Measurements from ENCODE around the gene UNC79. TPM values are rescaled to one million over a fixed set of nuclear protein-coding genes. Genes with fewer than 3 reads are reported as not detected.

Gene UNC79
- total RNA-seq, 1 donor from 2014 or later = 43.6 TPM

DNA sequence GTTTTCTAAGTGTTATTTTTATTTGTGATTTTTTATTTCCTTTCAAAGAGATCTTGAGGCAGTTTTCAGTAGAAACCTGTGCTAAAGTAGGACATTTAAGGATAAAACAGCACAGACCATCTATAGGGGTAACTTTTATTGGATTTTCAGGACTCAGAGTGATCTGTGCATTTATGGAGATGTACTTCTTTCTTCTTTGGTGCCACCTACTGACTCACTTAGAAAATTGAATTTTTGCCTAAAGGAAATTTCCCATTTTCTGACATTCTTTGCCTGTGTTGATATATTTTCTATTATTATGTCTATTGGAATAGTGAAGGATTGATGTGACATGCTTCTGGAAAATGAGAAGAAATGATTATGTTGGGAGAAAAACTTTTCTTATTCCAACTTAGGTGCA is 113.0 kb downstream of the UNC79 start:
- FAIRE-seq = peak; percentile 72
- DNase-seq (ENCODE audit: low spot score in 2 of 2) = peak in 1 of 2 donors; percentile 16

GRCh38 chr14:93544212-93544611 is 113.5 kb downstream of the UNC79 start:
- no peak for DNase-seq (ENCODE audit: low spot score in 2 of 2)
- FAIRE-seq = no peak

- DNase-seq (ENCODE audit: low spot score in 2 of 2) (no peak), FAIRE-seq (no peak)
Observed at GRCh38 chr14:93546642-93547041, 115.9 kb downstream of the UNC79 start.

GRCh38 chr14:93548102-93548843 is 117.5 kb downstream of the UNC79 start:
- no peak for DNase-seq (ENCODE audit: low spot score in 2 of 2)
- FAIRE-seq = no peak

DNA sequence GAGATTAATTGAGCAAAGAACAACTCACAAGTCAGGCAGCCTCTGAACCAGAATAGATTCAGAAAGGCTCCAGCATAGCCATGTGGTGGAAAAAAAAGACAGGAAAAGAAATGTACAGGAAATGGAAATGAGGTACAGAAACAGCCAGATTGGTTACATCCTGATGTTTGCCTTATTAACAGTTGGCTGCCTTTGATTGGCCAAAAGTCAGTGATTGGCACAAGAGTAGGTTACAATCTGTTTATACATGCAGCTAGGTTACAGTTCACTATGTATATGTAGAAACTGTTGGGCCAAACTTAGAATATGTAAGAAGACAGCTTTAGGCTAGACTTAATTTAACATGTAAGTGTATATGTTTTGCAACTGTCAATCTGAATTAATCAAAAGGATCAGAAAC is 118.9 kb downstream of the UNC79 start:
- FAIRE-seq = no peak
- no peak for DNase-seq (ENCODE audit: low spot score in 2 of 2)

GRCh38 chr14:93564918-93565317 is 134.2 kb downstream of the UNC79 start:
- DNase-seq (ENCODE audit: low spot score in 2 of 2) = no peak
- no peak for FAIRE-seq

GRCh38 chr14:93566065-93566693 is 135.4 kb downstream of the UNC79 start:
- FAIRE-seq (no peak), DNase-seq (ENCODE audit: low spot score in 2 of 2) (no peak)

- FAIRE-seq = no peak
- no peak for DNase-seq (ENCODE audit: low spot score in 2 of 2)
Observed at GRCh38 chr14:93571275-93571674, 140.5 kb downstream of the UNC79 start.

DNA sequence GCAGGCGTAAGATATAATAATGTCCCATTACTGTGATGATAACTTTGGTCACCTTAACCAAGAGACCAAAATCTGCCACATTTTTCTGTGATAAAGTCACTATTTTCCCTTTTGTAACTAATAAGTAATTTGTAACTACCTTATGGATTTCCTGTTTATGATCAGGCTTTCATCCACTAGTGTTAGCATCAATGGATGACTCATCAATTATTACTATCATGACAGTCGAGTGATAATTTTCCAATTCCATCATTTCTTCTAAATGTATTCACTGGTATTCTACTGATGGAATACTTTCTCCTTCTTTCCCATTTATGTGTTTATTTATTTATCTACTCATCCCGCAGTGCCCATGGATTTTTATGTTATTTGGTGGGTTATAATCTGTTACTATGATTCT is 148.4 kb downstream of the UNC79 start:
- no peak for FAIRE-seq
- no peak for DNase-seq (ENCODE audit: low spot score in 2 of 2)

- FAIRE-seq (no peak), DNase-seq (ENCODE audit: low spot score in 2 of 2) (no peak)
Observed at GRCh38 chr14:93582516-93582915, 151.8 kb downstream of the UNC79 start.

DNA sequence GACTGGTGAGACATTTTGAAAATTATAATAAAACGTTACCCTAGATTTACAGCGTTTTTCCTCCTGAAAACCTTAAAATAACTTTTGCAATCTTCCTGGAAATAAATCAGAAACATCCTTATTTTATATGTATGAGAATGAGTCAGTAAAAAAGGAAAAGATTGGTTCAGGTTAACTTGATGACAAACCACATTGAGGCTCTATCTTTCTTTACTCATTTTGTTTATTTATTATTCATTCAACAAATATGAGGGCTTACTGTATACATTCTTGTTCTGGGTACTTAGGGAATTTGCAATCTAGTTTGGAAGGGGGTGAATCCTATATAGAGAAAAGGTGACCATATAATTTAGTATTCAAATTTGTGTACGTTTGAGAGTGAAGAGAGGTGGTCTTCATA is 156.6 kb downstream of the UNC79 start:
- FAIRE-seq = no peak
- DNase-seq (ENCODE audit: low spot score in 2 of 2) = no peak

GRCh38 chr14:93591506-93591905 is 160.8 kb downstream of the UNC79 start:
- DNase-seq (ENCODE audit: low spot score in 2 of 2) = no peak
- FAIRE-seq = no peak

- DNase-seq (ENCODE audit: low spot score in 2 of 2) = no peak
Observed at GRCh38 chr14:93592786-93593185, 162.0 kb downstream of the UNC79 start.

DNA sequence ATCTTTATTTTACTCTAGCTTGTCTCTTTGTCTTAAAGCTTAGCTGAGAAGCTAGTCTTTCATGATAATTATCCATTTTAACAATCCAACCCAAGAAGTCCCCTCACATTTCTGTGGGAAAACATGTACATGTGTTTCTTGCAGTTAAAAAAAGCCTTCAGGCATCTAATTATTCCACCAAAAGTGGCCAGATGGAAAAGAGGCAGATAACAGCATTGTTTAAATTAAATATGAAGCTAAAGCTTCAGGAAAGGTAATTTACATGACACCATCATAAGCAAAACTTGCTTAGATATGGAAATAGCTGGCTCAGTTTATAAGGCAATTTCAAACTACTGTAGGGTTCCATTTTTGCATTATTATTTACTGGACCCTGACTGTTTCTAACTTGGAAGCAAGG is 175.4 kb downstream of the UNC79 start:
- FAIRE-seq (no peak), DNase-seq (ENCODE audit: low spot score in 2 of 2) (no peak)

More at GRCh38 chr14:93592786-93593185, 162.0 kb downstream of the UNC79 start:
- FAIRE-seq = no peak

DNA sequence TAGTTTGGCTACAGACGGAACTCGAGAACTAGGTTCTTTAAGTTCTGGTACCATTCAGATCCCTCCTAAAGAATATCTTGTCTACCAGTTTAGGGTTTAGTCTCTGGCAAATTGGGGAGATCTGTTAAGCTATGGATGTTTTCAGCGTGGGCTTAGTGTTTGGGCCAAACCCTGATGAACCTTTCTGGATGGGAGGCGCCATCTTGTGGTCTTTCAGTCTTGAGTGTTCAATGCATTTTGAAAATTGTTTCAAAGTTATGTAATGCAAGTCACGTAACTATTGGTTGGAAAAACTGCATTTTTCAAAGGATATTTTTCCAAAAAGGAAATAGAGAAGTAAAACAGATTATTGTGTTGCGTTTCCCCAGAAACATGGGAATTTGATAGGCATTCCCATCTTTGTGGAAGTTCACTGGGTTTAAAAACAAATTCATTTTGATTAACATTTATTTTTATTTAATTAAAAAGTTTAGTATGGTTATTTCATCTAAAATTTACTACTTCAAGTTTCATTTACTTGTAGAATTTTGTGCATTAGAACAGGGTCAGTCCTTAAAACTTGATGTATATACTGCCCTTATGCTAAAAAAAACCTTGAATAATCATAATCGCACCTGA is 188.5 kb downstream of the UNC79 start:
- FAIRE-seq (peak; percentile 66), DNase-seq (ENCODE audit: low spot score in 2 of 2) (peak; percentile 3 to 27)

DNA sequence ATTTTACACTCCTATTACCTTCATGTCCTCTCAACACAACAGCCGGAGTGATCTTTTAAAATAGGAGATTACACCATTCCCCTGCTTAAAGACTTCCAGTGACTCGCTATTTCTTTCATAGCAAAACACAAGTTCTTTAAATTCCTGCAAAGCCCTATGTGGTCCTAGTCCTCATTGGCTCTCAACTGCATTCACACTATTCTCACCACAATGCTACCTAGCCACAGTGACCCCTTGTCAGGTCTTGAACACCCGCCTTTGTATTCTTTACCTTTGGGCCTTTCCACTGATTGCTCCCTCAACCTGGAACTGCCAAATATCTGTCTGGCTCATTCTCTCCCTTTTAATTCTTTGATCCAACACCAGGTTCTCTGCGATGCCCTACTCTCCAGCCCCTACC is 197.3 kb downstream of the UNC79 start:
- DNase-seq (ENCODE audit: low spot score in 2 of 2) = no peak
- no peak for FAIRE-seq

- DNase-seq (ENCODE audit: low spot score in 2 of 2) (no peak), FAIRE-seq (no peak)
Observed at GRCh38 chr14:93629643-93630042, 198.9 kb downstream of the UNC79 start.

DNA sequence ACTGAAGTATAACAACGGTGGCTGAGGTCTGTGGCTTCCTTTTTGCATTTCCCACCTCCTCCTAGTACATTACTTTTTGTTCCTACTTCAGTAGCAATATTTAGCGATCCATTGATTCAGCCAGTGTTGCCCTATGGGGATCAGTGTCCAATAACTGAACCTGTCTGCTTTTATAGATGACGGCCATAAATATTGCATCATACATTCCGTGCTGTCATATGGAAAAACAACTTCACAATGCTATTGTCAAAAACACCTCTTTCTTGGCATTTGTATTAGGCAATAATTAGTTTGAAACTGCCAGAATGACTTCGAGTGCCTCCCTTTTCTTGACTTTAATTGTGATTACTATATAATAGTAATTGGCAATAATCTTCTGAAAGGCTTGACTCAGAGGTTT is 208.1 kb downstream of the UNC79 start:
- FAIRE-seq = no peak
- DNase-seq (ENCODE audit: low spot score in 2 of 2) = no peak

GRCh38 chr14:93643127-93643526 is 212.4 kb downstream of the UNC79 start:
- FAIRE-seq = no peak
- DNase-seq (ENCODE audit: low spot score in 2 of 2) = no peak

DNA sequence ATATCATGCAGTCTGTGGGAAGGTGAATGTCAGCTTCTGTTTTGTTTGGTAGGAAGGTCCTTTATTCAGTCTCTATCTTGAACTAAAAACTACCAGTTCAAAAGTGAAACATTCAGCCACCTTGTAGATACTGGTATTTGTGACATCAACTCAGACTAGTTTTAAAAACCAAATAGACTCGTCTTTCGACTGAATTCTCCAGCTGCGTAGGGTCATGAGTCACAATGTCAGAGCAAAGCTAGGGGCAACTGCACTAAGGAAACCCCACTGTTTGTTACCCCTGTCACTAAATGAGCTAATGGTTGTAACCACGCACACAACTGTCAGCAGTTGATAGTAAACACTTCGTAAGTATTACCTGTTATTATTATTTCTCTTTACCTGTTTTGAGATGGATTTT is 212.9 kb downstream of the UNC79 start:
- no peak for DNase-seq (ENCODE audit: low spot score in 2 of 2)
- FAIRE-seq = no peak

- FAIRE-seq (no peak), DNase-seq (ENCODE audit: low spot score in 2 of 2) (no peak)
Observed at GRCh38 chr14:93645200-93645599, 214.5 kb downstream of the UNC79 start.
